ENCODE measurements around the gene STAP1. TPM values are rescaled to one million over a fixed set of nuclear protein-coding genes. Genes with fewer than 3 reads are reported as not detected.

The STAP1 gene
- total RNA-seq, 1 experiment from 2014 or later = not detected

GRCh38 chr4:67570537-67570936 lies 12.0 kb downstream of the STAP1 start:
- H3K4me1 Mint-ChIP-seq = peaks cover 4 to 5% of the 10 kb centered on the region in 2 experiments
- no peak overlapping the region for H3K4me2 ChIP-seq (ENCODE audit: insufficient read depth, insufficient read length, low read length)
- H2BK15ac ChIP-seq (ENCODE audit: low read depth, low read length) = no peak overlapping the region
- no peak overlapping the region for H3T11ph ChIP-seq (ENCODE audit: low read length)
- no peak overlapping the region for H3K9ac ChIP-seq (ENCODE audit: extremely low read depth, insufficient read length, low read length)
- H4K20me1 ChIP-seq (ENCODE audit: control insufficient read depth, insufficient read depth, insufficient read length) = no peaks in the 10 kb centered on the region
- no peaks in the 10 kb centered on the region for H3K27me3 ChIP-seq (ENCODE audit: insufficient read depth, low read length)
- no peaks in the 10 kb centered on the region for H3K79me2 ChIP-seq (ENCODE audit: insufficient read depth, low read length)
- H4K8ac ChIP-seq (replicated peaks; ENCODE audit: insufficient read length, low read depth, low read length) = no peak overlapping the region
- H3K79me1 ChIP-seq (ENCODE audit: insufficient read depth, low read depth, low read length, poor library complexity, severe bottlenecking) = no peaks in the 10 kb centered on the region
- no peak overlapping the region for H2AK5ac ChIP-seq (ENCODE audit: insufficient read length, low read length)
- no peaks in the 10 kb centered on the region for H3K27me3 Mint-ChIP-seq (ENCODE audit: low read depth)
- no peak overlapping the region for H2BK12ac ChIP-seq (ENCODE audit: insufficient read length, low read depth, low read length)
- H3K23me2 ChIP-seq (ENCODE audit: insufficient read length, low read depth, low read length, poor library complexity, severe bottlenecking) = no peaks in the 10 kb centered on the region
- H2BK20ac ChIP-seq (ENCODE audit: low read depth, low read length, poor library complexity, severe bottlenecking) = no peak overlapping the region
- no peak overlapping the region for H2BK120ac ChIP-seq (ENCODE audit: low read depth, low read length, poor library complexity, severe bottlenecking)
- no peak overlapping the region for H4K5ac ChIP-seq (ENCODE audit: insufficient read length, low read depth, low read length)
- H3K56ac ChIP-seq (ENCODE audit: insufficient read length, low read depth, low read length) = no peak overlapping the region
- no peaks in the 10 kb centered on the region for H3K4me1 ChIP-seq (ENCODE audit: insufficient read depth, low read length)
- H3K9me3 ChIP-seq (ENCODE audit: control insufficient read depth, low read depth, low read length) = no peaks in the 10 kb centered on the region
- H3K23ac ChIP-seq (ENCODE audit: insufficient read length, low read depth, low read length) = no peak overlapping the region
- no peak for TF ChIP-seq CTCF (conservative IDR thresholded peaks at IDR 0.05)
- H3K27ac Mint-ChIP-seq = peak overlapping the region in 1 of 3 experiments; percentile 97; a peak in 1 of 7 replicates
- H3K27ac ChIP-seq (ENCODE audit: insufficient read length, low read depth, low read length) = no peak overlapping the region
- H2AFZ ChIP-seq (ENCODE audit: low read length) = no peak overlapping the region
- no peak overlapping the region for H4K91ac ChIP-seq (ENCODE audit: insufficient read length, low read depth, low read length)
- no peak overlapping the region for H3K4ac ChIP-seq (ENCODE audit: low read depth, low read length)
- H3K9me3 Mint-ChIP-seq = no peaks in the 10 kb centered on the region
- no peak overlapping the region for H2BK5ac ChIP-seq (ENCODE audit: insufficient read length, low read length)
- WGBS (ENCODE audit: extremely low coverage, insufficient read length, low lambda C conversion rate) = no CpG with 5 or more reads among the region's 1 CpG
- no peak overlapping the region for H3K18ac ChIP-seq (ENCODE audit: insufficient read length, low read depth, low read length)
- H3K36me3 Mint-ChIP-seq (ENCODE audit: insufficient read depth in 1 of 3, low read depth in 3 of 3) = no peaks in the 10 kb centered on the region
- no peak overlapping the region for H3K4me3 Mint-ChIP-seq
- H3K14ac ChIP-seq (ENCODE audit: insufficient read depth, low read length) = no peak overlapping the region
- no peak for DNase-seq
